ENCODE data around the gene ARFIP1.
"Not testable (repeated sequence)": the region's sequence is repeated elsewhere in the genome, so short reads cannot be mapped to it uniquely, and the experiment has no call there.

The ARFIP1 gene

GRCh38 chr4:152843481-152844090 is 63.8 kb downstream of the ARFIP1 start:
- no peak for DNase-seq (ENCODE audit: low spot score)

DNA sequence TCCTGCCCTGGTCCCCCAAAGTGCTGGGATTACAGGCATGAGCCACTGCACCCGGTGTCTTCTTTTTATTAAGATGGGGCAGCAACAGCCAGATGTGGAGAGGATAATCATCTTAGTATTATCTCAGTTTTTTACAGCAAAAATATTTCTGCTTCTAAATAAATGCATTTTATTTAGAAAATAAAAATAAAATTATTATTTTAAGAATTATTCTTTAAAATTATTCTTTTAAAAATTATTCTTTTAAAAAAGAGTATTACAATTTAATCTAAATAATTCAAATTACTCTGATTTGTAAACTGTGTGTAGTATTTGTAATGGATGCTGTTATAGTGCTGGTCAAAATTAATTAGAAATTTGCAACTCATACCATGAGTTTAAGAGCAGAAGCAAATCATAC is 67.6 kb downstream of the ARFIP1 start:
- no peak for DNase-seq (ENCODE audit: low spot score)

GRCh38 chr4:152848508-152848907 is 68.8 kb downstream of the ARFIP1 start:
- no peak for DNase-seq (ENCODE audit: low spot score)

GRCh38 chr4:152849350-152849749 is 69.6 kb downstream of the ARFIP1 start:
- DNase-seq (ENCODE audit: low spot score), result no peak

DNA sequence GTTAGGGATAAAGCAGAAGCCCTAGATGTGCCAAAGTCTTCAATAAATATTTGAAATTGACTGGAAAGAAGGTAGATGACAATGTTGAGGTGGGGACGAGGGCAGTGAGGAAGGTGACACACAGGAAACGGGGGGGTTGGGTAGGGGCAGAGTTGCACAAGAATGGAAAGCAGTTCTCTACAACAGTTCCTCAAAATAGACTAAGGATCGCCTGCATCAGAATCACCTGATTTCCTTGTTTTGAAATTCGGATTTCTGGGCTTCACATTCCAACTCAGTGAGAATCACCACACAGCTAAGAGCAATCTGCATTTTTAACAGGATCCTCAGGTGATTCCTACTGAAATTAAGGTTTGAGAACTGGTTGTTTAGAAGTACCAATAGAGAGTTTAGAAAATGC is 70.6 kb downstream of the ARFIP1 start:
- no peak for DNase-seq (ENCODE audit: low spot score)

- no peak for DNase-seq (ENCODE audit: low spot score)
Measured at GRCh38 chr4:152851226-152851625, 71.5 kb downstream of the ARFIP1 start.

DNA sequence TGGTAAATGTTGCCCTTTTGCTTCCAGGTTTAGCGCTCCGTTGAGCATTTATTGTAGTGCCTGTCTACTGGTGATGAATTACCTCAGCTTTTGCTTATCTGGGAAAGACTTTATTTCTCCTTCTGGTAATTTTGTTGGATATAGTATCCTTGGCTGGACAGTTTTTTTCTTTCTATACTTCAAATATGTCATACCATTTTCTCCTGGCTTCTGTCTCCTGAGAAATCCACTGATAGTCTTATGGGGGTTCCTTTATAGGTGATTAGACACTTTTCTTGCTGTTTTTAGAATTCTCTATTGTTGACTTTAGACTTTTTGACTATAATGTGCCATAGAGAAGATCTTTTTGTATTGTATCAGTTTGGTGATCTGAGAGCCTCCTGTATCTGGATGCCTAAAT is 73.5 kb downstream of the ARFIP1 start:
- DNase-seq (ENCODE audit: low spot score), result no peak

DNA sequence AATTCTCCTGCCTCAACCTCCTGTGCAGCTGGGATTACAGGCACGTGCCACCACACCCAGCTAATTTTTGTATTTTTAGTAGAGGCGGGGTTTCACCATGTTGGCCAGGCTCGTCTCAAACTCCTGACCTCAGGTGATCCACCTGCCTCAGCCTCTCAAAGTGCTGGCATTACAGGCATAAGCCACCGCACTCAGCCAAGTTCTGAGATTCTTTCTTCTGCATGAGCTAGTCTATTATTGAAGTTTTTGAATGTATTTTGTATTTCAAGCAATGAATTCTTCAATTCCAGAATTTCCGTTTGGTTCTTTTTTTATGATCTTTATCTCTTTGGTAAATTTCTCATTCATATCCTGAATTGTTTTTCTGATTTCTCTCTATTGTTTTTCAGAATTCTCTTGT is 74.3 kb downstream of the ARFIP1 start:
- not testable (repeated sequence) for DNase-seq (ENCODE audit: low spot score)

- no peak for DNase-seq (ENCODE audit: low spot score)
Measured at GRCh38 chr4:152856960-152857359, 77.2 kb downstream of the ARFIP1 start.

DNA sequence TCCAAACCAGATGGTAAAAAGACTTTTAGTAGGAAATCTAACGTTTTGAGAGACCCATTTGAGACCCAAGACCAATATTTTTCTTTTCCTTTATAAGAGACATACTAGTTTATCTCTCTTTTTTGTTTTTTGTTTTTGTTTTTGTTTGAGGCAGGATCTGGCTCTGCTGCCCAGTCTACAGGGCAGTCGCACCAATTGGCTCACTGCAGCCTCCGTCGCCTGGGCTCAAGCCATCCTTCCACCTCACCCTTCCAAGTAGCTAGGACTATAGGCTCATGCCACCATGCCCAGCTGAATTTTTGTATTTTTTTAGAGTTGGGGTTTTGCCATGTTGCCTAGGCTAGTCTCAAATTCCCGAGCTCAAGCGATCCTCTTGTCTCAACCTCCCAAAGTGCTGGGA is 79.2 kb downstream of the ARFIP1 start:
- DNase-seq (ENCODE audit: low spot score), result no peak

- no peak for DNase-seq (ENCODE audit: low spot score)
Measured at GRCh38 chr4:152860046-152860445, 80.3 kb downstream of the ARFIP1 start.

DNA sequence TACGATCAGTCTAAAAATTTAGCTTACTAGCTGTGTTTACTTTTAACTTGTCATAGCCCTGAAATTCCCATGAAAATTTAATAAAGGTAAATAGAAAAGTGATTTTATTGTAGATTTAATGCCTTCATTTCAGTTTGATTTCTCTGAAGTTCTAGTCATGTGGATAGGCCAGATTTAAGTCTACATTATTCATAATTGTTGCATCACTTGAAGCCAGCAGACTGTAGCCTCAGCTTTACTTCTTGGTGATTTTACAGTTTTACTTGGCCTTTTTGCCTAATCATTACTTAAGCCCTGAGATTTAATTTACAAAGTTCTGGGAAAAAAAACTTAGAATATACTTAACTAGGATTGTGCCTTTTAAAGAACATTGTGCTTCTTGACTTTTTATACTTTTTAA is 82.9 kb downstream of the ARFIP1 start:
- no peak for DNase-seq (ENCODE audit: low spot score)

DNA sequence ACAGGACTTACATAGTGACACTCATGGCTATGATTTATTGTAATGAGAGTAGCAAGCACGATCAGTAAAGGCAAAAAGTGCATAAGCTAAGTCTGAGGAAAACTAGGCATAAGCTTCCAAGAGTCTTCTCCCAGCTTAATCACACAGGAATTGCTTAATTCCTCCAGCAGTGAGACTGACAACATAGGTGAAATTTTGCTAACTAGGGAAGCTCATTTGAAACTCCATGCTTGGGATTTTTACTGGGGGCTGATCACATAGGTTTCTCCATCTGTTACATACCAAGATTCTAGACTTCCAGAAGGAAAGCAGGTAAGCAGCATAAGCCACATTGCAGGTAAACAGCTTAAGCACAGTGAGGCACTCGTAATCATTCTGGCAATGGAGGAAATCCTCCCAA is 84.6 kb downstream of the ARFIP1 start:
- DNase-seq (ENCODE audit: low spot score), result no peak

- DNase-seq (ENCODE audit: low spot score), result not testable (repeated sequence)
Measured at GRCh38 chr4:152866432-152866993, 86.8 kb downstream of the ARFIP1 start.

- no peak for DNase-seq (ENCODE audit: low spot score)
Measured at GRCh38 chr4:152870606-152871005, 90.9 kb downstream of the ARFIP1 start.

DNA sequence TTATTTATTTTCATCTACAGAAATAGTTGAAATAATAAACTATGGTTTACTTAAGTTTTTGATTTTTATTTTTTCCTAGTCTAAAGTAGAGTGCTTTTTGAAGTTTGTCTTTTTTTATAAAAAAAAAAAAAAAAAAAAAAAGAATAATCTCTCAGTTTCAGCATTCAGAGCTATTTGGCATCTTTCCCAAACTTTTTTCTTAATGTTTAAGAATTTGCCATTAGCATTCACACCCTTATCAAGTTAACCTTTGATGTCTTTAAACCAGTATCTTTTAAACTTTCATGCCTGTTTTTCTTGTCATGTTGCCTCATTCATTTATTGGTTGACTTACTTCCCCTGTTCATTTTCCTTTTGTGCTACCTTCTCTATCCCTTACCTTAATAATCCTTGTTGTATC is 95.5 kb downstream of the ARFIP1 start:
- DNase-seq (ENCODE audit: low spot score), result peak; percentile 17

DNA sequence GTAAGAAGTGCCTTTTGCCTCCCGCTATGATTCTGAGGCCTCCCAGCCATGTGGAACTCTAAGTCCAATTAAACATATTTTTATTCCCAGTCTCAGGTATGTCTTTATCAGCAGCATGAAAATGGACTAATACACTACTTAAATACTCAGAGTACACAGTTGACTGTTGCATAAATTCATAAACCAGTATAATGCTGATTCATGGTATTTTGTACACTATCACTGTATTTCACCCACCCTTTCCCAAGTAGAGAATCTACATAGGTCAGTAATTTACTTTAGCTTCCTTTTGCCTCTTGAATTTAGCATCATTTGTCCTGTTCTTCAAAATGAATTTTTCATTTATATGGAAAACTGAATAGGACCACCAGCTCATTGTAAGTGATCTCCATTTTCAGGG is 98.1 kb downstream of the ARFIP1 start:
- DNase-seq (ENCODE audit: low spot score), result no peak

- no peak for DNase-seq (ENCODE audit: low spot score)
Measured at GRCh38 chr4:152880263-152880662, 100.5 kb downstream of the ARFIP1 start.

DNA sequence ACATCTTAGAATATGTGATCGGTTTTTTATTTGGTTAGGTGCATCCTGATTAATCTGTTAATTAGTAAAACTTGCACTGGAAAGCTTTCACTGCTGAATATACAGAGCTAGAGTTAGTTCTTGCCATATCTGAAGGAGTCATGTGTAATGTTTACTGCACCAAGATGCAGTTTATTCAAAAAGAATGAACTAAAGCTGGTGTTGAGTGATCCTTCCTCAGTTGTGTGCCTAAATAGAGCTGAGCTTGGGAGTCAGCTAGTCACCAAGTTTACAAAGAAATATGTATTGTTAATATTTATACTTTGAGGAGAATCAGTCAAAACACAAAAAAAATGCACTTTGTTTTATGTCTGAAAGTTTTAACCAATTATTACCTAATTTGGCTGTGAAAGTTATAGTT is 102.2 kb downstream of the ARFIP1 start:
- DNase-seq (ENCODE audit: low spot score), result no peak

- no peak for DNase-seq (ENCODE audit: low spot score)
Measured at GRCh38 chr4:152885185-152885584, 105.4 kb downstream of the ARFIP1 start.

DNA sequence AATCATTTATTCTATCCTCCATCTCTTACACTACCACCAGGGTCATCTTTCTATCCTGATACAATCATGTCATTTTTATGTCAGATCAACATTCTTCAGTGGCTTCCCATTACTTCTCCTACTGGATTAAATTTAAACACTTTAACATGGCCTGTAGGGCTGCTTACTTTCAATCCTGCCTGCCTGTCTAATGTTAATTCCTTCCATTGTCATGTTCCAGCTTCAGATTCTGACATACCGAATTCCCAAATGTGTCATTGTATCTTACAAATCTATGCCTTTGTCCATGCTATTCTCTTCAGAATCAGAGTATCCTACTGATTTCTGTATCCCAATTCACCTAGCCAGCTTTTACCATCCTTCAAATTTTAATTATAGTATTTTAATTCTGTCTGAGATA is 106.4 kb downstream of the ARFIP1 start:
- DNase-seq (ENCODE audit: low spot score), result no peak

- DNase-seq (ENCODE audit: low spot score), result no peak
Measured at GRCh38 chr4:152887981-152888380, 108.2 kb downstream of the ARFIP1 start.

GRCh38 chr4:152892974-152893373 is 113.2 kb downstream of the ARFIP1 start:
- DNase-seq (ENCODE audit: low spot score), result no peak

- no peak for DNase-seq (ENCODE audit: low spot score)
Measured at GRCh38 chr4:152894673-152895072, 114.9 kb downstream of the ARFIP1 start.

Measured in hematopoietic multipotent progenitor cell treated with erythropoietin and hydrocortisone succinate and interleukin-3 and kit ligand, for 17 days (in vitro differentiated cells).